GM19193 (cell line): ENCODE measurements around the gene BLCAP.

Source experiments
- POLR2A ChIP-seq: IDR thresholded peaks from 4 replicates; pipeline ENCODE4 v1.6.1; 2011; ENCODE audit not compliant: insufficient read depth, insufficient read length; ENCODE audit errors: extremely low read depth

Gene BLCAP

GRCh38 chr20:37523911-37524700 is 3.6 kb downstream of the BLCAP start:
- TF ChIP-seq POLR2A = no peak

GRCh38 chr20:37523012-37523391 is 4.7 kb downstream of the BLCAP start:
- TF ChIP-seq POLR2A = no peak

DNA sequence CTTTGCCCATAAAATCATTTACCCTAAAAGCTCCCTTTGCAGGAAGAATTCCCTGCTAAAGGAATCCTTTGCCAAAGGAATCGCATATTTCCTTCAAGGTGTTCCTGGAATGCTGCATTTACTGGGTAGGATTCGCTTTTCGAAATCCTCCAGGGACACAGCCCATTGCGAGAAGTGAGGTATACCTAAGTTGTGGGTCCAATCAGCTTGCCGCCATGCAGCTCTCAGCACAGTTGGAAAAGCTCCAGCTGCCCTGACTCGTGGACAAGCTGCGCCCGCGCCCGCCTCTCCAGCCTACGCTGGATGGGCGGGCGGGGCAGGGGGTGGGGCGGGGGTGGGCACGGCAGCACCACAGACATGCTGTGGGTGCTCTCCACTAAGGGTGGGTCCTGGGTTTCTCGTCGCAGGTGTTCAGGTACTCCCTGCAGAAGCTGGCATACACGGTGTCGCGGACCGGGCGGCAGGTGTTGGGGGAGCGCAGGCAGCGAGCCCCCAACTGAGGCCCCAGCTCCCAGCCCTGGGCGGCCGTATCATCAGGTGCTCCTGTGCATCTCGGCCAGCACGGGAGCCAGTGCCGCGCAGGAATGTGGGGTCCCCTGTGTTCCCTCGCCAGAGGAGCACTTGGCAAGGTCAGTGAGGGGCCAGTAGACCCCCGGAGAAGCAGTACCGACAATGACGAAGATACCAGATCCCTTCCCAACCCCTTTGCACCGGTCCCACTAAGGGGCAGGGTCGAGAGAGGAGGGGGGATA is 5.2 kb downstream of the BLCAP start:
- no peak for TF ChIP-seq POLR2A

DNA sequence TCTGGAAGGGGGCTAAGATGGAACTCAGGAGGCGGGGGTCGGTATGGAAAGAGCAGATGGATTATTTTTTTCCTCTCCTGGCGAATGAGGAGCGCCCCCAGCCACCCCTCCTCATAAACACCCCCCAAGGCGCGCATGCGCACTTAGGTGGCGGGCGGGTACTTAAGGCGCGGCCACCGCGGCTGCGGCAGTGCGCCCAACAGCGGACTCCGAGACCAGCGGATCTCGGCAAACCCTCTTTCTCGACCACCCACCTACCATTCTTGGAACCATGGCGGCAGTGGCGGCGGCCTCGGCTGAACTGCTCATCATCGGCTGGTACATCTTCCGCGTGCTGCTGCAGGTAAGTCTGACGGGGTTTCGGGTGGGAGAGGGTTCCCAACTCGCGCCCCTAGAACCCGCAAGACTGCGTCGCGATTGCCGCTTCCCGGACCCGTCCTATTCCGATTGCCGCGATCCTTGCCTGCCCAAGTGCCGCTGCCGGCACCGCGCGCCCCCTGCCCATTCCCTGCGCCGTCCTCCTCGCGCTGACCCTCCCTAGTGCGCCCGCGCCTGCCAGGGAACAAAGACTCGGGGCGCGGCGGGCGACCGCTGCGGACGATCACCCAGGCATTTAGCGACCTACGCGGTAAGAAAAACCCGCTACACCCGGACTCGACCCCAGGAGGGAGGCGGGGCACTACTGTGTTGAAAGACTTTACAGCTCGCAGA is 6.5 kb downstream of the BLCAP start, which contains the start of gene NNAT:
NNAT (plus strand) TSS at position 190 of the 711 bp plus-strand sequence; CDS start at position 272, 82 bp downstream.
- no peak for TF ChIP-seq POLR2A

- TF ChIP-seq POLR2A = no peak
These were observed 7.2 kb downstream of the BLCAP start for GRCh38 chr20:37520419-37520955.

DNA sequence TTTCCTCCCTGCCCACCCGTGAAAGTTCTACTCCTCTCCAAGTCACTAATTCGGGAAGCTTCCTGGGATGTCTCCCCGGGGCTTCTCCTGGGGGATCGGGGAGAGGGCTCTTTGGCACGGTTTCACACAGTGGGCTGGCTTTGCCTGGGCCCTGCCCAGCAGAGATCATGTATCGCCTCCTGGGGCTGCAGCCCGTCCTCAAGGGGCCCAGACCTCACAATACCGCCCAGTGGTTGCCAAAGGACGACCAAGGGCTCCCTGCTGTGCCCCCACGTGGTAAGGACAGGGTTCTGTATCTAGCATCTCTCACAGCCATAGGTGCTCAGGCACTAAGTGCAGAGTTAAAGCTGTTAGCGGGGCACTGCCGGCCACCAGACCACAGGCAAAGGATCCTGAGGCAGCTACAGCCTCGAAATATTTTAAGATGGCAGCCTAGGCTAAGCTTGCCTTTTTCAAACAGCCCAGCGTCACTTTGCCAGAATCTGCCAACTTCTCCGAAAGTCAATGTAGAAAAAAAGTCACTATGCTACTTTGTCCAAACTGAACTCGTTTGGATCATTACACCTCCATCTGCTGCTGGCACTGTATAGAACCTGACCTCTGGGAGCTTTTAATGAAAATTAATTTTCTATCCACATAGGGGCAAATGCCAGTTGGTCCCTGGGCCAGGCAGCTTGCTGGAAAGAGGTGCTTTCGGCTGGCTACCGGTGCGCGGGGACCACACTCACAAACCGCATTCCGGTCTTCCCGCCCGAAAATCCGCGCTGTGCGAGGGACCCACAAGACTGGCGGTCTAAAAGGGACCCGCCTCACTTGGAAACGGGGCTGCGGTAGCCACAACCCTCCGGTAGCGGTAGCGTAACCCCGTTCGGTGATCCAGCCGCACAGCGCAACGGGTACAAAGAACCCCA is 7.9 kb downstream of the BLCAP start:
- TF ChIP-seq POLR2A = no peak

- no peak for TF ChIP-seq POLR2A
These were observed 8.8 kb downstream of the BLCAP start for GRCh38 chr20:37518606-37519507.

GRCh38 chr20:37518059-37518458 is 9.6 kb downstream of the BLCAP start:
- no peak for TF ChIP-seq POLR2A

- TF ChIP-seq POLR2A = no peak
These were observed 10.6 kb downstream of the BLCAP start for GRCh38 chr20:37516811-37517750.

GRCh38 chr20:37515876-37516275 is 11.8 kb downstream of the BLCAP start:
- no peak for TF ChIP-seq POLR2A

DNA sequence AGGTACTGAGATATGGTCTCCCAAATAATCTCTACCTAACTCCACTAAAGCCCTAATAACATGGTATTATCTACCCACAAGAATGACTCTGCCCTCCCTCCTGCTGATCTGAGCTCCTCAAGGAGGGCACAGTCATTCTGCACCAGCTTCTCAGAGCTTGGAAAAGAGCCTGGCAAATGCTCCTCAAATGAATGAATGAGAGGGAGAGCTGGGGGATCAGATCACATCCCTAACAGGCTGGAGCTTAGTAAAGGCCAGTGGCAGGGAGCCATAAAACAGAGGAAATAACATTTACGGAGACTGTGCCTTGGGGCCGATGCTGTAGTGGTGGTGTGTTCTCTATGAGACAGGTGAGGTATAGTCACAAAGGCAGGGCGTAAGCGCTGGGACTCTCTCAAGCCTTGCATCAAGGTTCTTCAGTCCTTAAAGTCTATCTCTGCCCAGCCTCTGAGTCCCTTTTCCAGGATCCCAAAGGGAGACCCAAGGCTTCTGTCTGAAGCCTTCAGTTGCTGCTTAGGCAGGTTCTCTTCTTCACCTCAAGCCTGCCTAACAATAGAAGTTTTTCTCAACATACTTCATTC is 13.8 kb downstream of the BLCAP start:
- TF ChIP-seq POLR2A = no peak

- TF ChIP-seq POLR2A = no peak
These were observed 15.9 kb downstream of the BLCAP start for GRCh38 chr20:37511610-37512275.

GRCh38 chr20:37510226-37510625 is 17.4 kb downstream of the BLCAP start:
- no peak for TF ChIP-seq POLR2A
